Muscle of leg (tissue), 11 donors: Measurements from ENCODE around the gene SEC24B. TPM values are rescaled to one million over a fixed set of nuclear protein-coding genes. Genes with fewer than 3 reads are reported as not detected.
A peak's percentile ranks its signal among the peaks of the same experiment; 100 is the strongest.
"Not testable (repeated sequence)": the region's sequence is repeated elsewhere in the genome, so short reads cannot be mapped to it uniquely, and the experiment has no call there.

Experiments used
- DNase-seq: peaks from one replicate; pipeline ENCODE4 v3.0.0; 2013
- H3K27ac ChIP-seq: one replicate; pipeline ENCODE4 v1.5.1; 2013; ENCODE audit warnings: mild to moderate bottlenecking, low read length, control low read depth
- H3K27me3 ChIP-seq: one replicate; pipeline ENCODE4 v1.6.1; 2013; ENCODE audit warnings: low read length; ENCODE audit not compliant: control insufficient read depth, insufficient read depth
- H3K36me3 ChIP-seq: one replicate; pipeline ENCODE4 v1.6.1; 2013; ENCODE audit warnings: low read length; ENCODE audit not compliant: control insufficient read depth, insufficient read depth
- H3K4me1 ChIP-seq: one replicate; pipeline ENCODE4 v1.6.1; 2013; ENCODE audit warnings: low read length; ENCODE audit not compliant: control insufficient read depth, insufficient read depth
- H3K4me3 ChIP-seq: one replicate; pipeline ENCODE4 v1.5.1; 2013; ENCODE audit warnings: low read length, control low read depth
- H3K9me3 ChIP-seq: replicated peaks from 2 replicates; pipeline ENCODE4 v1.6.1; 2013; ENCODE audit warnings: low read depth, low read length; ENCODE audit not compliant: control insufficient read depth
- WGBS: methylation state at CpG from one replicate; pipeline ENCODE4 v1.1.5; 2013; ENCODE audit warnings: missing lambda C conversion rate; ENCODE audit not compliant: insufficient coverage; 5-methylcytosine and 5-hydroxymethylcytosine counted together
- polyA plus RNA-seq, 8 donors: library from polyadenylated mRNA; unstranded; fragments of 120-200 nt; gene quantifications; one replicate each; pipeline versions ENCODE4 v1.2.1 to v1.2.3, GENCODE V29; 2013; ENCODE audit warnings: inconsistent platforms in 1 of 8, low replicate concordance in 1 of 8; ENCODE audit not compliant: insufficient read length in 8 of 8, insufficient read depth in 1 of 8
- total RNA-seq: library from RNA; stranded (reverse); fragments of 120-200 nt; gene quantifications from one replicate; pipeline ENCODE4 v1.2.4, GENCODE V29; 2013

Gene SEC24B
- total and polyA plus RNA-seq, 9 donors, result 14.7 to 27.8 (median 24.1) TPM

GRCh38 chr4:109572154-109572553 is 138.5 kb downstream of the SEC24B start:
- H3K4me3 ChIP-seq, result no peak overlapping the region
- H3K9me3 ChIP-seq, result peaks cover 10% of the 10 kb centered on the region
- H3K27me3 ChIP-seq, result no peaks in the 10 kb centered on the region
- H3K4me1 ChIP-seq, result no peaks in the 10 kb centered on the region
- no peak overlapping the region for H3K27ac ChIP-seq
- no CpG with 5 or more reads among the region's 3 CpGs for WGBS
- no peak for DNase-seq
- no peaks in the 10 kb centered on the region for H3K36me3 ChIP-seq

- H3K9me3 ChIP-seq, result peaks cover 10% of the 10 kb centered on the region
- no peak overlapping the region for H3K4me3 ChIP-seq
- H3K4me1 ChIP-seq, result no peaks in the 10 kb centered on the region
- H3K36me3 ChIP-seq, result no peaks in the 10 kb centered on the region
- WGBS, result 63% methylated on average over 4 of the region's 6 CpGs
- no peak overlapping the region for H3K27ac ChIP-seq
- no peaks in the 10 kb centered on the region for H3K27me3 ChIP-seq
- DNase-seq, result peak; percentile 53
Observed at GRCh38 chr4:109574443-109574850, 140.8 kb downstream of the SEC24B start.

- DNase-seq, result no peak
- Histone ChIP-seq H3K4me1 (no peaks in the 10 kb centered on the region), H3K27me3 (no peaks in the 10 kb centered on the region), H3K4me3 (no peak overlapping the region), H3K36me3 (no peaks in the 10 kb centered on the region), H3K9me3 (peaks cover 10% of the 10 kb centered on the region), H3K27ac (no peak overlapping the region)
- WGBS, result no CpG with 5 or more reads among the region's 7 CpGs
Observed at GRCh38 chr4:109574931-109575804, 141.6 kb downstream of the SEC24B start.

DNA sequence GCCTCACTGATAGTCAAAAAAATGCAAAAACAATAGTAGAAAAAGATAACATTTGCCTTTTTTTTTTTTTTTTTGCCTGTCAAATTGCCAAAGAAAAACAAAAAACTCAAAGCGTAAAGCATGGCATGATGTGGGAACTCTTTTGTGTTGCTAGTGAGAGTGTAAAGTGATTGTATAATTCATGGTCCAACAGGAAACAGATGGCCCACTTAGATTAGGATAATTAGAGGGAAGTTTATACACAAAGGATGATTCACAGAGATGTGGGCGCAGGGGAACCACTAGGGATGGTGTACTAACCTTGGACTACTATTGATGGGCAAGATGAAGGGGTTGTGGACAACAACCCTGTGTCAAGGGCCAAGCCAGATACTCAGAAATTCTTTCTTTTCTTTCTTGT is 142.8 kb downstream of the SEC24B start:
- DNase-seq, result peak; percentile 46
- Histone ChIP-seq H3K9me3 (peaks cover 6% of the 10 kb centered on the region), H3K4me3 (no peak overlapping the region), H3K27me3 (no peaks in the 10 kb centered on the region), H3K27ac (no peak overlapping the region), H3K36me3 (no peaks in the 10 kb centered on the region), H3K4me1 (no peaks in the 10 kb centered on the region)
- 85% methylated on average over 2 of the region's 2 CpGs for WGBS

DNA sequence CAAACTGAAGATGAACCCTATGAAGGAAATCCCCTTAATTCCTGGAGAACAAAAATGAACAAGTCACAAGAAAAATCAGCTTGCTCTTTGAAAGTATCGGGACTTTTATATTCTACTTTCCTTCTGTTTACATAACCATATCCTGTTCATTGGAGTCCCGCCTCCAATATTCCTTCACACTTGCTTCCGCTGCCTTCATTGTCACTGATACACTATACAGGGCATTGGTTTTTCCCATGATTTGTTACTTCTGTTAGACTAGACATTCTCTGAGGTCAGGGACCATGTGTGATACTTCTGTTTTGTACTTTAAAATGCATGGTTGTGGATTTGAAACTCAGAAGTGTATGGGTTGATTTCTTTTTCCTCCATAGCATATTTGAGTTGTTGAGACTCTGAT is 145.2 kb downstream of the SEC24B start:
- H3K27me3 ChIP-seq, result no peaks in the 10 kb centered on the region
- DNase-seq, result no peak
- H3K4me1 ChIP-seq, result no peaks in the 10 kb centered on the region
- H3K36me3 ChIP-seq, result no peaks in the 10 kb centered on the region
- 89% methylated on average over 1 of the region's 3 CpGs for WGBS
- no peaks in the 10 kb centered on the region for H3K9me3 ChIP-seq
- no peak overlapping the region for H3K4me3 ChIP-seq
- no peak overlapping the region for H3K27ac ChIP-seq

- no CpG with 5 or more reads among the region's 5 CpGs for WGBS
- not testable (repeated sequence) for H3K9me3 ChIP-seq
Observed at GRCh38 chr4:109579997-109580396, 146.4 kb downstream of the SEC24B start.

DNA sequence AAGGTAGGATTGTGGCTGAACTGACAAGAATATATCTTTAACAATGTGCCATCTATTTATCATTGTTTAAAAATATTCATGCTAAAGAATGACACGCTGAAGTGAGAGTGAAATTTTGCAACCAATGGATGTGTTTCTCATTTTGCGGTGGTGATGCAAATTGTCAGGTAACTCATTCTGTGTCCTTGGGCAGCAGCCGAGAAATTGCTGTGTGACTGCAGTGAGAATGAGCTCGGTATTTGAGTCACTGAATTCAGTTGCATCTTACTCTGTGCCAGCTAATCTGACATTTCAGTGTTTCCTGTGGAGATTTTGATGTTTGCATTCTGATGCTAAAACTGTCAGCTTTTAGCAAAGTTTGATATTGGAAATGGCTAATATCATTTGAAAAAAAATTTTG is 154.6 kb downstream of the SEC24B start:
- Histone ChIP-seq H3K4me1 (no peaks in the 10 kb centered on the region), H3K27me3 (no peaks in the 10 kb centered on the region), H3K27ac (no peak overlapping the region), H3K36me3 (no peaks in the 10 kb centered on the region), H3K4me3 (no peak overlapping the region), H3K9me3 (peaks cover 4% of the 10 kb centered on the region)
- WGBS, result 72% methylated on average over 4 of the region's 4 CpGs
- no peak for DNase-seq

More at GRCh38 chr4:109579997-109580396, 146.4 kb downstream of the SEC24B start:
- H3K27me3 ChIP-seq, H3K4me1 ChIP-seq, H3K4me3 ChIP-seq, DNase-seq, H3K27ac ChIP-seq, H3K36me3 ChIP-seq: not testable (repeated sequence)

- H3K4me3 ChIP-seq, result no peak overlapping the region
- no CpG with 5 or more reads among the region's 2 CpGs for WGBS
- DNase-seq, result no peak
- H3K27ac ChIP-seq, result no peak overlapping the region
- H3K27me3 ChIP-seq, result no peaks in the 10 kb centered on the region
- no peaks in the 10 kb centered on the region for H3K36me3 ChIP-seq
- H3K9me3 ChIP-seq, result peaks cover 4% of the 10 kb centered on the region
- H3K4me1 ChIP-seq, result no peaks in the 10 kb centered on the region
Observed at GRCh38 chr4:109589119-109589518, 155.5 kb downstream of the SEC24B start.

DNA sequence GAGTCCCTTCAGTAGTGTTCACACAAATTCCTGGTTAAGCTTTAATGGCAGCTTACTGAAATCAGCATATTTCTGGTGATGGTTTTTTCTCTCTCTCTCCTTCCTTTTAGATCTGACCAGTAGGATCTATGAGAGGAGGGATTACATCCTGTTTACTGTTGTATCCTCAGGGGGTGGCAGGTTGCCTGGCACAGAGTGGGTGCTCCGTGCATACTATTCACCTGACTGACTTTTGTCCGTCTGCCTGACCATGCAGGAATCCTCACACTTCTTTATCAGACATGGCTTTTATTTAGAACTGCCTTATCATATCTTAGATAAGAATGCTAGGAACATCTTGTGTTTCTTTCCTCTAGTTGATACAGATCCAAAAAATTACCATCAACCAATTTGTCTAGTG is 156.0 kb downstream of the SEC24B start:
- H3K4me3 ChIP-seq, result no peak overlapping the region
- no CpG with 5 or more reads among the region's 2 CpGs for WGBS
- no peak for DNase-seq

More for the DNA sequence above, 156.0 kb downstream of the SEC24B start:
- Histone ChIP-seq H3K36me3 (no peaks in the 10 kb centered on the region), H3K9me3 (peaks cover 4% of the 10 kb centered on the region), H3K27ac (no peak overlapping the region), H3K27me3 (no peaks in the 10 kb centered on the region), H3K4me1 (no peaks in the 10 kb centered on the region)
